CD14-positive monocyte (primary cell): Measurements from ENCODE around the gene IL17C. TPM values are rescaled to one million over a fixed set of nuclear protein-coding genes. Genes with fewer than 3 reads are reported as not detected.
A peak's percentile ranks its signal among the peaks of the same experiment; 100 is the strongest.

Experiments used
- DNase-seq, 3 donors: peaks; one replicate each; pipeline ENCODE4 v3.0.0-alpha.2; 2011 to 2022
- H2AFZ ChIP-seq: 2 replicates; pipeline ENCODE4 v1.6.0; 2012; ENCODE audit warnings: mild to moderate bottlenecking, low read depth, low read length, inconsistent platforms; ENCODE audit not compliant: insufficient read depth, poor library complexity, severe bottlenecking
- H3K27ac ChIP-seq, 2 donors: 1 replicate in 1 of 2; 2 replicates in 1 of 2; pipeline ENCODE4 v1.5.1; 2012 to 2013; ENCODE audit warnings: low read length in 2 of 2, control low read depth in 1 of 2, inconsistent platforms in 1 of 2, low read depth in 1 of 2, mild to moderate bottlenecking in 1 of 2
- H3K27me3 ChIP-seq, 2 donors: one replicate each; pipeline versions ENCODE4 v1.6.0 to v1.6.1; 2011 to 2013; ENCODE audit warnings: low read length in 2 of 2; ENCODE audit not compliant: control insufficient read depth in 2 of 2, insufficient read depth in 2 of 2
- H3K36me3 ChIP-seq, 2 donors: replicated peaks in 1 of 2; 1 replicate in 1 of 2; 2 replicates in 1 of 2; pipeline versions ENCODE4 v1.5.1 to v1.6.1; 2012 to 2013; ENCODE audit warnings: low read length in 2 of 2, control low read depth in 1 of 2, inconsistent platforms in 1 of 2, mild to moderate bottlenecking in 1 of 2; ENCODE audit not compliant: insufficient read depth in 2 of 2, control insufficient read depth in 1 of 2
- H3K4me1 ChIP-seq, 2 donors: 1 replicate in 1 of 2; 2 replicates in 1 of 2; pipeline versions ENCODE4 v1.5.1 to v1.6.1; 2012 to 2013; ENCODE audit warnings: low read length in 2 of 2, control low read depth in 1 of 2, inconsistent platforms in 1 of 2, mild to moderate bottlenecking in 1 of 2, moderate library complexity in 1 of 2; ENCODE audit not compliant: insufficient read depth in 2 of 2, control insufficient read depth in 1 of 2
- H3K4me2 ChIP-seq: replicated peaks from 2 replicates; pipeline ENCODE3; 2012; ENCODE audit warnings: low read length, moderate library complexity, mild to moderate bottlenecking; ENCODE audit not compliant: poor library complexity, severe bottlenecking; ENCODE audit errors: extremely low read depth
- H3K4me3 ChIP-seq, 3 experiments: fragments of 200-600 bp in 1 of 3; sonication (generic) in 1 of 3; replicated peaks in 1 of 3; 1 replicate in 2 of 3; 2 replicates in 1 of 3; pipeline ENCODE4 v1.5.1; 2011 to 2013; ENCODE audit warnings: low read length in 3 of 3, mild to moderate bottlenecking in 3 of 3, control low read depth in 2 of 3, low read depth in 2 of 3, inconsistent platforms in 1 of 3, moderate library complexity in 1 of 3
- H3K79me2 ChIP-seq: 2 replicates; pipeline ENCODE4 v1.6.0; 2012; ENCODE audit warnings: mild to moderate bottlenecking, control low read depth, inconsistent platforms, low read length, moderate library complexity; ENCODE audit not compliant: insufficient read depth
- H3K9ac ChIP-seq: 2 replicates; pipeline ENCODE4 v1.6.0; 2017; ENCODE audit warnings: low read length, mild to moderate bottlenecking; ENCODE audit not compliant: insufficient read depth, poor library complexity, severe bottlenecking
- H3K9me3 ChIP-seq, 2 donors: replicated peaks in 1 of 2; 1 replicate in 1 of 2; 2 replicates in 1 of 2; pipeline versions ENCODE4 v1.5.1 to v1.6.1; 2012 to 2013; ENCODE audit warnings: low read length in 2 of 2, control low read depth in 1 of 2; ENCODE audit not compliant: control insufficient read depth in 1 of 2, insufficient read depth in 1 of 2
- H4K20me1 ChIP-seq: 2 replicates; pipeline ENCODE4 v1.6.0; 2012; ENCODE audit warnings: mild to moderate bottlenecking, low read length, control low read depth, moderate library complexity; ENCODE audit not compliant: insufficient read depth
- H3K27ac Mint-ChIP-seq, 7 donors: one replicate each; pipeline ENCODE4 v1.8.0; 2020; ENCODE audit warnings: mild to moderate bottlenecking in 7 of 7, mixed read lengths in 7 of 7, moderate library complexity in 6 of 7, inconsistent platforms in 2 of 7
- H3K27me3 Mint-ChIP-seq, 3 donors: one replicate each; pipeline ENCODE4 v1.8.0; 2021 to 2022; ENCODE audit warnings: low read depth in 3 of 3, mild to moderate bottlenecking in 3 of 3, mixed read lengths in 3 of 3, moderate library complexity in 3 of 3, inconsistent platforms in 1 of 3
- H3K36me3 Mint-ChIP-seq, 2 donors: one replicate each; pipeline ENCODE4 v1.8.0; 2020; ENCODE audit warnings: mixed read lengths in 2 of 2, inconsistent platforms in 1 of 2, mild to moderate bottlenecking in 1 of 2
- H3K4me1 Mint-ChIP-seq: one replicate; pipeline ENCODE4 v1.8.0; 2020; ENCODE audit warnings: mild to moderate bottlenecking, mixed read lengths
- H3K4me3 Mint-ChIP-seq, 2 donors: one replicate each; pipeline ENCODE4 v1.8.0; 2020; ENCODE audit warnings: mild to moderate bottlenecking in 2 of 2, mixed read lengths in 2 of 2, moderate library complexity in 1 of 2
- H3K9me3 Mint-ChIP-seq, 7 donors: one replicate each; pipeline ENCODE4 v1.8.0; 2020 to 2022; ENCODE audit warnings: mixed read lengths in 7 of 7, mild to moderate bottlenecking in 6 of 7, moderate library complexity in 6 of 7, inconsistent platforms in 2 of 7
- CTCF ChIP-seq: fragments of 200-600 bp; IDR thresholded peaks from one replicate; pipeline ENCODE4 v1.8.0; 2022; ENCODE audit warnings: antibody characterized with exemption, mild to moderate bottlenecking
- WGBS: methylation state at CpG from one replicate; pipeline ENCODE4 v1.1.5; 2013; ENCODE audit warnings: missing lambda C conversion rate; ENCODE audit not compliant: insufficient coverage; 5-methylcytosine and 5-hydroxymethylcytosine counted together
- intact Hi-C, 2 donors: fragments of 100-400 bp; cut with micrococcal nuclease; formaldehyde crosslinking; loops; one replicate each; pipeline versions ENCODE4 v1.15.0 to v1.15.1; 2023
- polyA plus RNA-seq, 3 donors: library from polyadenylated mRNA; depleted of rRNA in 1 of 3; unstranded in 2 of 3; stranded (reverse) in 1 of 3; fragments of 300-500 nt in 2 of 3; fragments of >200 nt in 1 of 3; fragmentation: Illumina TruSeq in 2 of 3; gene quantifications; 1 replicate in 2 of 3; 2 replicates in 1 of 3; pipeline ENCODE4 v1.2.3, GENCODE V29; 2012 to 2021

The IL17C gene
- polyA plus RNA-seq, 3 donors: 0.08 TPM; not detected in 2

- H3K79me2 ChIP-seq: peaks cover 19% of the 10 kb centered on the region
- Mint-ChIP-seq H3K4me1 (peaks cover 4% of the 10 kb centered on the region), H3K36me3 (peaks cover 69 to 94% of the 10 kb centered on the region in 2 donors), H3K27me3 (no peaks in the 10 kb centered on the region), H3K4me3 (no peak overlapping the region), H3K27ac (no peak overlapping the region), H3K9me3 (no peaks in the 10 kb centered on the region)
- no peak overlapping the region for H3K9ac ChIP-seq
- intact Hi-C loops: no loop called here
- 90% methylated on average over 5 of the region's 10 CpGs for WGBS
- no peak overlapping the region for H3K4me3 ChIP-seq
- H3K27ac ChIP-seq: no peak overlapping the region
- no peak for DNase-seq
- H2AFZ ChIP-seq: no peak overlapping the region
- no peak for TF ChIP-seq CTCF
- H3K36me3 ChIP-seq: peaks cover 84 to 96% of the 10 kb centered on the region in 2 donors
- peaks cover 75% of the 10 kb centered on the region for H4K20me1 ChIP-seq
- no peaks in the 10 kb centered on the region for H3K27me3 ChIP-seq
- peaks cover 0 to 1% of the 10 kb centered on the region in 2 donors for H3K4me1 ChIP-seq
- H3K4me2 ChIP-seq: no peak overlapping the region
- no peaks in the 10 kb centered on the region for H3K9me3 ChIP-seq
Measured at GRCh38 chr16:88613293-88613692, 25.1 kb upstream of the IL17C start.

- H3K4me1 ChIP-seq: no peaks in the 10 kb centered on the region
- H4K20me1 ChIP-seq: peaks cover 83% of the 10 kb centered on the region
- H3K36me3 ChIP-seq: peaks cover 86 to 96% of the 10 kb centered on the region in 2 donors
- H3K4me2 ChIP-seq: no peak overlapping the region
- Mint-ChIP-seq H3K4me1 (no peaks in the 10 kb centered on the region), H3K4me3 (no peak overlapping the region), H3K27ac (peak overlapping the region in 3 of 7 donors; percentile 12 to 76 (median 27)), H3K36me3 (peaks cover 73 to 93% of the 10 kb centered on the region in 2 donors), H3K9me3 (no peaks in the 10 kb centered on the region), H3K27me3 (no peaks in the 10 kb centered on the region)
- H3K9me3 ChIP-seq: no peaks in the 10 kb centered on the region
- H3K79me2 ChIP-seq: peaks cover 22% of the 10 kb centered on the region
- H3K4me3 ChIP-seq: no peak overlapping the region
- WGBS: 94% methylated on average over 17 of the region's 19 CpGs
- DNase-seq: no peak
- H3K27ac ChIP-seq: no peak overlapping the region
- intact Hi-C loops: no loop called here
- H3K9ac ChIP-seq: no peak overlapping the region
- H3K27me3 ChIP-seq: no peaks in the 10 kb centered on the region
- H2AFZ ChIP-seq: no peak overlapping the region
- TF ChIP-seq CTCF: no peak
Measured at GRCh38 chr16:88613911-88614817, 24.2 kb upstream of the IL17C start.
